OCI-LY3 (cell line): ENCODE measurements around the gene DCAKD.

ENCODE experiments used
- H2AFZ ChIP-seq: fragments of 200-600, 300-600 bp; shearing (Covaris generic); 2 replicates; pipeline ENCODE4 v1.6.0; 2014; ENCODE audit warnings: antibody characterized with exemption, low read depth, low read length
- H3K27ac ChIP-seq: fragments of 200-600, 300-600 bp; sonication (generic); 2 replicates; pipeline ENCODE4 v1.5.1; 2014; ENCODE audit warnings: mild to moderate bottlenecking, low read length, moderate library complexity, mixed read lengths
- H3K27me3 ChIP-seq: fragments of 200-600, 300-600 bp; sonication (generic); 2 replicates; pipeline ENCODE4 v1.6.1; 2014; ENCODE audit warnings: low read depth, low read length, mixed read lengths
- H3K36me3 ChIP-seq: fragments of 200-600, 300-600 bp; sonication (generic); replicated peaks from 2 replicates; pipeline ENCODE3; 2014; ENCODE audit warnings: low read depth, low read length, mixed read lengths
- H3K4me1 ChIP-seq: fragments of 300-600, 200-600 bp; sonication (generic); 2 replicates; pipeline ENCODE4 v1.6.1; 2014; ENCODE audit warnings: low read length, mixed read lengths
- H3K4me2 ChIP-seq: fragments of 200-600, 300-600 bp; sonication (generic); 2 replicates; pipeline ENCODE4 v1.6.1; 2014; ENCODE audit warnings: low read length, mixed read lengths
- H3K4me3 ChIP-seq: fragments of 300-600, 200-600 bp; sonication (generic); 2 replicates; pipeline ENCODE4 v1.5.1; 2014; ENCODE audit warnings: antibody characterized with exemption, mild to moderate bottlenecking, low read length, moderate library complexity
- H3K79me2 ChIP-seq: fragments of 300-600, 200-600 bp; shearing (Covaris generic); 2 replicates; pipeline ENCODE4 v1.6.1; 2014; ENCODE audit warnings: mild to moderate bottlenecking, low read length, mixed read lengths
- H3K9ac ChIP-seq: fragments of 300-600, 200-600 bp; shearing (Covaris generic); 2 replicates; pipeline ENCODE4 v1.6.0; 2014; ENCODE audit warnings: mild to moderate bottlenecking, low read length, moderate library complexity
- H3K9me3 ChIP-seq: fragments of 200-600, 300-600 bp; shearing (Covaris generic); 2 replicates; pipeline ENCODE4 v1.6.1; 2014; ENCODE audit warnings: low read length, mixed read lengths; ENCODE audit not compliant: insufficient read depth
- H4K20me1 ChIP-seq: fragments of 200-600, 300-600 bp; sonication (generic); 2 replicates; pipeline ENCODE4 v1.6.1; 2016; ENCODE audit warnings: low read length, mixed read lengths; ENCODE audit not compliant: insufficient read depth
- CTCF ChIP-seq: fragments of 200-600, 300-600 bp; sonication (generic); IDR thresholded peaks from 2 replicates; pipeline ENCODE4 v1.5.1; 2014; ENCODE audit warnings: antibody characterized with exemption, low read length, low read depth
- EZH2phosphoT487 ChIP-seq: fragments of 200-600 bp; shearing (Covaris generic); IDR thresholded peaks from 2 replicates; pipeline ENCODE4 v1.6.1; 2018; ENCODE audit warnings: antibody characterized with exemption, mixed run types, low read depth

The DCAKD gene

DNA sequence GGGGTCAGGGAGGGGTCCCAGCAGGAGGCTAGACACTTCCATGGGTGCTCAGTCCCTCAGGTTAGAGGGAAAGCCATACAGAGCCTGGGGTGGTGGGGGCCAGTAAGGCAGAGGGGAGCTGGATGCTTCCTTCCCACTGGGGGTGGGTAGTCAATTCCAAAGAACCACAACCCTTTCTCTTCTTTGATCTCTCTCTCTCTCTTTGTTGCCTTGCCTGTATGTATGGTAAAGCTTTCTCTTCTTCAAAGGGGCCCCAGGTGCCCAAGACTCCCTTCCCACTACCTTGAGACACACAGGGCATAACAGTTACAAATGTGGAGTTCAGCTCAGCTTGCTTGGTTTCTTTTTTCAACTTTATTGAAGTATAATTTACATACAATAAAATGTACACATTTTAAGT is 52.8 kb downstream of the DCAKD start:
- H3K79me2 ChIP-seq: no peaks in the 10 kb centered on the region
- H3K36me3 ChIP-seq: no peaks in the 10 kb centered on the region
- H3K4me1 ChIP-seq: no peaks in the 10 kb centered on the region
- H3K9ac ChIP-seq: no peak overlapping the region
- H4K20me1 ChIP-seq: no peaks in the 10 kb centered on the region
- no peak overlapping the region for H2AFZ ChIP-seq
- H3K4me2 ChIP-seq: no peak overlapping the region
- H3K4me3 ChIP-seq: no peak overlapping the region
- H3K27ac ChIP-seq: no peak overlapping the region
- no peak for TF ChIP-seq EZH2phosphoT487
- TF ChIP-seq CTCF: no peak
- H3K27me3 ChIP-seq: peaks cover 1% of the 10 kb centered on the region; the same call in 1 of the 2 replicates
- H3K9me3 ChIP-seq: no peaks in the 10 kb centered on the region

DNA sequence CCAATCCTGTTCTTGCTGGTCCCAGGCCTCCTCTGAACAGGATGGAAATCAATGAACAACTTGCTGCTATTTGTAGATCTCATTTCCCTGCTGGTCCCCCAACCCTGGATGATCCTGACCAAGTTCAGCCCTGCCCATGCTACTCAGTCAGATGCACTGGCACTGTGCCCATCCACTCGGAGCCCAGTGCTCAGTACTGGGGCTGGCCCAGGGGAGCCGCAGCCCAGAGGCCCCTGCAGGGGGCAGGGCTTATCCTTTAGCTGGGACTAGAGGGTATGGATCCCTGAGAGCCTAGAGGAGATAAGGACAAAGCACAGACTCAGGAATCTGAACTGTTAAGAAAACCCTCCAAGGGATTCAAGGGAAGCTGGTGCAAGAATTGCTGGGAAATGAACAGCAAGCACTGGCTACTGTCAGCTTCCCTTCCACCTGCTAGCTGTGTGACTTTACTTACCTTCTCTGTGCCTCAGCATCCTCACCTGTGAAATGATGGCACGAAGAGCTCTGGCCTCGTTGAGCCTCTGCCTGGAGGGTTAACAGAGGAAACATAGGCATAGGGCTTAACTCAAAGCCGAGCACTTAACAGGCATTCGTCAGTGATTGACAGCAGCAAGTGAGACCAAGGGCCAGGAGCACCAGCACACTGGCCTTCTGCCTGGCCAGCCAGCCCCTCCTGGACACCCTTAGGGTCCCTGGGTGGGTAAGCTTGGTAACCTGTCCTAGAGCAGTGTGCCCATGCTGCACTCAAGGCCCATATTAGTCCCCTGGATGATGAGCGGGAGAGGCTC is 53.5 kb downstream of the DCAKD start:
- no peaks in the 10 kb centered on the region for H3K4me1 ChIP-seq
- H2AFZ ChIP-seq: no peak overlapping the region
- no peak overlapping the region for H3K4me3 ChIP-seq
- H4K20me1 ChIP-seq: no peaks in the 10 kb centered on the region
- H3K4me2 ChIP-seq: no peak overlapping the region
- no peak for TF ChIP-seq EZH2phosphoT487
- no peak for TF ChIP-seq CTCF
- H3K27me3 ChIP-seq: no peaks in the 10 kb centered on the region
- H3K79me2 ChIP-seq: no peaks in the 10 kb centered on the region
- H3K9me3 ChIP-seq: no peaks in the 10 kb centered on the region
- no peak overlapping the region for H3K9ac ChIP-seq
- H3K27ac ChIP-seq: no peak overlapping the region
- no peaks in the 10 kb centered on the region for H3K36me3 ChIP-seq

GRCh38 chr17:44996304-44996703 is 55.1 kb downstream of the DCAKD start:
- Histone ChIP-seq H3K9ac (no peak overlapping the region), H3K79me2 (no peaks in the 10 kb centered on the region), H3K9me3 (no peaks in the 10 kb centered on the region), H3K4me3 (no peak overlapping the region), H3K27me3 (no peaks in the 10 kb centered on the region), H4K20me1 (no peaks in the 10 kb centered on the region), H3K36me3 (no peaks in the 10 kb centered on the region), H3K27ac (no peak overlapping the region), H3K4me1 (no peaks in the 10 kb centered on the region), H3K4me2 (no peak overlapping the region), H2AFZ (no peak overlapping the region)
- TF ChIP-seq EZH2phosphoT487: no peak
- TF ChIP-seq CTCF: no peak

- H3K27me3 ChIP-seq: no peaks in the 10 kb centered on the region
- H3K9me3 ChIP-seq: no peaks in the 10 kb centered on the region
- no peaks in the 10 kb centered on the region for H3K79me2 ChIP-seq
- no peak overlapping the region for H3K9ac ChIP-seq
- H4K20me1 ChIP-seq: no peaks in the 10 kb centered on the region
- no peak overlapping the region for H2AFZ ChIP-seq
- no peak overlapping the region for H3K27ac ChIP-seq
- H3K36me3 ChIP-seq: no peaks in the 10 kb centered on the region
- no peaks in the 10 kb centered on the region for H3K4me1 ChIP-seq
- no peak overlapping the region for H3K4me2 ChIP-seq
- H3K4me3 ChIP-seq: no peak overlapping the region
- TF ChIP-seq EZH2phosphoT487 (no peak), CTCF (no peak)
Observed at GRCh38 chr17:44995436-44996001, 55.9 kb downstream of the DCAKD start.
